Measurements from ENCODE around the gene IMMP1L.

- no peak for TF ChIP-seq POLR2AphosphoS5 (IDR thresholded peaks at IDR 0.05; ENCODE audit: borderline replicate concordance, low read depth, low read length)
- TF ChIP-seq EZH2 (IDR thresholded peaks at IDR 0.05), result no peak
- TF ChIP-seq FOXP2 (optimal IDR thresholded peaks at IDR 0.05; ENCODE audit: control extremely low read depth, extremely low read length, insufficient read depth), result no peak
Observed at GRCh38 chr11:31422703-31423102, 86.7 kb downstream of the IMMP1L start.
